M059J (cell line): ENCODE data around the gene M1AP. TPM values are rescaled to one million over a fixed set of nuclear protein-coding genes. Genes with fewer than 3 reads are reported as not detected.
"Not testable (repeated sequence)": the region's sequence is repeated elsewhere in the genome, so short reads cannot be mapped to it uniquely, and the experiment has no call there.

Experiments
- DNase-seq: peaks from one replicate; pipeline ENCODE4 v3.0.0-alpha.2; 2012; ENCODE audit warnings: low read depth
- total RNA-seq: library from RNA; depleted of rRNA; stranded (reverse); fragments of >200 nt; shearing (Covaris generic); gene quantifications from 2 replicates; pipeline ENCODE4 v1.2.3, GENCODE V29; 2014

M1AP gene
- total RNA-seq, 1 experiment from 2014 or later, result not detected

DNA sequence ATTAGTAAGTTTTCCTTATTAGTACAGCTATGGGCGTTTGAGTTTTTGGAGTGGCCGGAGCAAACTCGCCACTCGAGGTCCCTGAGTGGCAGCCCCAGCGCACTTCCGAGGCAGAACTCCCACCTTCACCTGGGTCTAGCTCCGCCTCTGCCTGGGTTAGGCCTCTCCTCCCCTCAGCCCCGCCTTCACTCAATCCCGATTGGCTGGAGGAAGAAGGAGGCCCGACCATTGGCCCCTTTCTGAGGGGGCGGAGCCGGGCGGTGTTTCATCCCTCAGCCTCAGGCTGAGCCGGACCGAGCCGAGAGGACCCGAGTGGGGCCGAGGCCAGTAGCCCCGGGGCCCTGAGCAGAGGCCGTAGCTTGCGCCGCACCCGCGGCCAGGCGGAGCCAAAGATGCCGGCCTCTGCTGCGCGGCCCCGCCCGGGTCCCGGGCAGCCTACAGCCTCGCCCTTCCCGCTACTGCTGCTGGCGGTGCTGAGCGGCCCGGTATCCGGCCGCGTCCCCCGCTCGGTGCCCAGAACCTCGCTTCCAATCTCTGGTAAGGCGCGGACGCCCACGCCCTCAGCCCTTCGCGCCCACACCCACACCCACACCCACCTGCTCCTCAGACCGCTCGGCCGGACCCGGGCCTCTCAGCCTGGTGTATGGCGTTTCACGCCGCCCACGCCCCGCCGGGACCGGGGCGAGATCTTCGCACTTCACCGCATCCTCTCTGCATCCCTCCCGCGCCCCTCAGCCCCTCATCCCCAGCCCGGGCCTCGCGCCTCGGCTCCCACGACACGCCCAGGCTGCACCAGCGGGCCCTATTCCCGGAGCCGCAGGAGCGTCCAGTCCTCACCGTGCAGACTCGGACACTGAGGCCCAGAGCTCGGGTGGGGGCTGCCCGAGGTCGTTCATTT, 6.1 kb upstream of the M1AP start, which contains the start of gene SEMA4F:
TSS of gene SEMA4F (plus strand) at position 263 of the 898 bp plus-strand sequence. CDS start at position 393, 130 bp downstream.
- DNase-seq, result peak; percentile 97

DNA sequence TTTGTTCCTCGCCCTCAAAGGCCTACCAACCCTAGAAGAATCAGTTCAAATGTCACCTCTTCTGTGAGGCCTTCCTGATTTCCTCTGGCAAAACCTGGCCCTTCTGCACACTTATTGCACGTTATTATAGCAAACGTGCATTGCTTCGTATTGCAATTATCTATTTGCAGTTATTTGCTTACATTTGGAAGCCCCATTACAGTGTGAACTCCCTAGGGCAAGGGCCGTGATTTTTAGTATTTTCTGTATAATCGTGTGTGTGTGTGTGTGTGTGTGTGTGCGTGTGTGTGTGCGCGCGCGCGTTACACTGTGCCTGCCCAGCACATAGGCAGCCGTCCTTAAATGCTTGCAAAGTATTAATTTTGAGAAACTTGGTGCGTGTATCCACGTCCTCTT, 5.5 kb upstream of the M1AP start:
- DNase-seq, result no peak

DNA sequence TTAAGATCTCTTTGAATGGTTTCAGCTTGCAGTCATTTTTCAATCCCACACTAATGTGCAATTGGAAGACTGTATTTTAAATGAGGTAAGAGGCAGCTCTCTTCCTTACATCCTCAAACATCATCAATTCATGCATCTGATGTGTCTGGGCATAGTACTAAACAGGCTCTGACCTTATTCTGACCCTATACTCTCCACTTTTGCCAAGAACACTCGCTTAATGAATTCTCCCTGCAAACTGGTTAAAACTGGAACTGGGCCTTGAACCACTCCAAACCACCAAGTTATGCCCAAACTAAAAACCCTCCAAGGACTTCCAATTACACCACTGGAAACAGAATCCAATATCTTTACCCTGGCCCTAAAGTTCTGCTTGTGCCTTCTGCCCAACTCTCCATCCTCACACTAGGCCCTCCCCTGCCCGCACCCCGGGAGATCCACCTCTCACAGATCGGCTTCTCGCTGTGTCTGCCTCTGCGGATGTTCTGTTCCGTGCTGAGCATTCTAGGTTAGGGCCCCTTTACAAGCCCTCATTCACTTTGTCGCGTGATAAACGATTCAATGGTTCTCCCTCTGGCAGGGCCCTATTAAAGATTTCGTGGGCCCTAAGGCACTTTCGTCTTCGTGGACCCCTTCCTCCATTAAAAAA, 1.2 kb downstream of the M1AP start:
- DNase-seq, result no peak

DNA sequence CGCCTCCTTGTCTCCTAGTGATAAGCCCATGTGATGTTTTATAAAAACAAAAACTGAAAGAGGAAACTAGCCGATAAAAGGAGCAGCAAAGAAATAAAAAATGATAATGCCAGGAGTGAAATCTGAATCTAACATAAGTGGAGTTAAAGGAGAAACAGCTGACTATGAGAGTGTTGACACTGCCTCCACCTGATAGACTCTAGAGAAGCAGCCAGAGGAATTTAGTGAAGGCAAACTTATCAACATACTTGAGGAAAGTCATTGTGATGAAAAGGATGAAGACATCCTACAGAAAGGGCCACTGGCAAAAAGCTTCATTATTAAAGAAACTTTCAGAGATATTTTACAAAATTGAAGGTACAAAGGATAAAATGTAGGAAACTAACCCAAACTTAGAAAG, 1.9 kb downstream of the M1AP start:
- no peak for DNase-seq

DNA sequence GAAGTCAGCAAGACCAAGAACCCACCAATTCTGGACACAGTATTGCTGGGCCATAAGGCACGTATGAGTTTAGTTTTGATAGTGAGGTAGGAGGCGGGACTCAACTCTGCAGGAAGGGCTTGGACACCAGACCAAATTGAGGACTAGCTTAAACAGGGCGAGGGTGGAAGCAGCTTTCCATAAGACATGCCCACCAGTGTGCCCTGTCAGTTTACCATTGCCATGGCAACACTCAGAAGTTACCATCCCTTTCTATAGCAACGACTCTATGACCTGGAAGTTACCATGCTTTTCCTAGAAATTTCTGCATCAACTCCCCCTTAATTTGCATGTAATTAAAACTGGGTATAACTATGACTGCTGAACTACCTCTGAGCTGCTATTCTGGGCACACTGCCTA, 2.8 kb downstream of the M1AP start:
- DNase-seq, result no peak

DNA sequence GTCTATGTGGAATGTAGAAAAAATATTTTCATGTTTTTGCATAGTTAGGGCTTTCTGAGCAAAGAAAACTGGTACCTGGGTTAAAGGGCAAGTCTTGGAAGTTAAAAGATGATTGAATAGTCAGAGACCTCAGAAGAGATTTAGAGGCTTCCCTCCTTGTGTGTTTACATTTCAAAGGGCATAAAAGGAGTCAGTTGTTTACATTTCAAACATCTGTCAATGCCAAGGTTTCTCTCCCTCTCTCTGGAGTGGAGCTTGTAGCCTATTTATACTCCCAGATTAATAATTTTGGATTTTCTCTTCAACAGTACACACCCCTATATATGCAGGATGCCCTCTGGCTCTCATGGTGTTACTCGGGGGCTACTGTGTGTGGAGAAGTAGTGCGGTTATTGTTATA, 8.6 kb downstream of the M1AP start:
- no peak for DNase-seq

DNA sequence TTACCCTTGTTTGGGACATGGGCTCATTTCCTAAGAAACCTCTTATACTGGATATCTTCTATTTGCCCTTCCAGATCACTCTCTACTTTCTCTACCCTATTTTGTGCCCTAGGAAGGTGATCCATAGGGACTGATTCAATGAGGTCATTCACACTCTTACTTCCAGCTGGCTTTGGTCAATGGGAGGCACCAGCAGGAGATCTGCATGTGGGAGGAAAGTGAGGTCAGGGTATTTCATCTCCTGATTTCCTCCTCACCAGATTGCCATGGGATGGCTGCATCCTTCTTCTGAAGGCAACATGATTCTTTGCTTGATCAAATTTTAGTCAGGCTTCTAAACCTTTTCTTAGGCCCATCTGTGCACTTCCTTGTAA, 15.2 kb downstream of the M1AP start:
- peak; percentile 13 for DNase-seq

DNA sequence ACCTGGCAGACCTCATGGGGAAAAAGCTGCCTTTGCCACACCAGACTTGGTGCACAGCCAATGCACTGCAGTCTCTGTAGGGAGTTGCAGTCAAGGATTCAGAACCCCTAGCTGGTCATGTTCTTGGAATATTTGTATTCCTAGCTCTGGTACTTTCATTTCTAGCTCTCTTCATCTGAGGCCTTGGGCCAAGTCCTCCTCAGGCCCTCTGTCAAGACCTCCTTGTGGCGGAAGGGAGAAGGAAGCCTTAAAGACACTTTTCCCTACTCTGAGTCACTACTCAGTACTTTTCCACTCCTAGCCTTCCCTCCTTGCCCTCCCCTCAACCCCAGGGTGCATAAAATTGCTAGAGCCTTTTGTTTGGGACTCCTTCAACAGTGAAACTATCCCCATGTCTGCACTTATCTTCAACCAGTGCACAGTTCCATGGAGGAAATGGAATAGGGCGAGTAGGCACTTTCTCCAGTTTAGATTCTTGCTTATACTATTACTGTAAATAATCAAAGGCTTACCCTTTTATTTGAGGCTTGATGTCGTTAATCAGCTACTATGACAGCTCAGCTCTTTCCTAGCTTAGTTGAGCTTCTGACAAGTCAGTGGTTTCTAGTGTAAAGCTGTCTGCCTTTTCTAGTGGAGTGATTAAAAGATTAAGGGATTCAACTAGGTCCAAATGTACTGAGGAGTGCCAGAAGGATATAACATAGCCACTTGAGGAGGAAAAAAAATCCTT, 15.8 kb downstream of the M1AP start:
- peak; percentile 88 for DNase-seq

DNA sequence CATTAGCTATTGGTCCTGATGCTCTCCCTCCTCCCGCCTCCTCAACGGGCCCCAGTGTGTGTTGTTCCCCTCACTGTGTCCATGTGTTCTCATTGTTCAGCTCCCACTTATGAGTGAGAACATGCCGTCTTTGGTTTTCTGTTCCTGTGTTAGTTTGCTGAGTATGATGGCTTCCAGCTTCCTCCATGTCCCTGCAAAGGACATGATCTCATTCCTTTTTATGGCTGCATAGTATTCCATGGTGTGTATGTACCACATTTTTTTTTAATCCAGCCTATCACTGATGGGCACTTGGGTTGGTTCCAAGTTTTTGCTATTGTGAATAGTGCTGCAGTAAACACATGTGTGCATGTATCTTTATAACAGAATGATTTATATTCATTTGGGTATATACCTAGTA, 17.7 kb downstream of the M1AP start:
- DNase-seq, result not testable (repeated sequence)

DNA sequence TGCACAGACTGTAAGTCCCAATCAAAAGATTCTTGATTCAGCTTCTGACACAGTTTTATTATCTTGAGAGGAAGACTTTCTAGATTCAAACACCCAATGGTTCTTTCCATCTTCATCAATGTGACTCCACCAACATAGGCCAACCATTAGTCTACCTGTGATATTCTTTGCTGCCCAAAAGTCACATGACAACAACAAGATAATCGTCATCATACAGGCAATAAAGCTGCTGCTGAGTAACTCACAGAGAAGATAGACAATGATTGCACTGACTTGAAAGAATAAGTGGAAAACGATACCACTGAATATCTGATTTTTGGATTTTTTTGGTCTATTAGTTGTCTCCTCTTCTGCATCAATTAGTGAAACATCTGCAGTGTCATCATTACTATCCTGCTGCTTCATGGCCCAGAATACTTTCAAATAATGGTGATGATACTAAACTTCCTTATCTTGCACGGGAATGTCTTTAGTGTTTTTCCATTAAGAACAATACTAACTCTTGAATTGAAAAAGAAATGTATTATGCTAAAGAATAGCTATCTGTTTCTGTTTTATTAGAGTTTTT, 19.5 kb downstream of the M1AP start:
- no peak for DNase-seq

DNA sequence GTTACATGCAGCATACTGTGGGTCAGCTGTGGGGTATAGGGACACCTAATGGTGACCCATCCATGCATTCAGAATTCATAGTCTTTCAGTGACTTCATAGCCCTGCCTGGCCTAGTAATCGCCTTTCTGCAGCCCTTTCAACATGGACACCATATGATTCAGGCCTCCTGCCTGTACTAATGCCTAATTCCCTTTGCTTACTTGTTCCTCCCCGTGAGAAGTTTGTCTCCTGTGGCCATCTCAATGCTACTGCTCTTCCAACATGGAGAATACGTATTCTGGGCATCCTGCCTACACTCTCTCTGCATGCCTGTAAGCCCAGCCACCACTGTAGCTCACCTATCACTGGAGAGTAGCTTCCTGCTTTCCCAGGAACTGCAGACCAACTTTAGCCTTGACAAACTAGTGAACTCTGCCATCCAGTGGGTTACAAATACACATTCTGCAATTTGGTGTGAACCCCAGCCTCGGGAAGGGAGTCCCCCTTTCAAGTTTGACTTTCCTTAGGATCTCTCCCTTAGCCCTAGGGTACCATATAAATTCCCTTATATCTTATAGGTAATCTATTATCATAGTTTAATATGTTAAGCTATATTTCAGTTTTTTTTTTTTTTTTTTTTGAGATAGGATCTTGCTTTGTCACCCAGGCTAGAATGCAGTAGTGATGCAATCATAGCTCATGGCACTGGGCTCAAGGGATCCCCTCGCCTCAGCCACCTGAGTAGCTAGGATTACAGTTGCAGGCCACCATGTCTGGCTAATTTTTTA, 22.3 kb downstream of the M1AP start:
- peak; percentile 35 for DNase-seq

DNA sequence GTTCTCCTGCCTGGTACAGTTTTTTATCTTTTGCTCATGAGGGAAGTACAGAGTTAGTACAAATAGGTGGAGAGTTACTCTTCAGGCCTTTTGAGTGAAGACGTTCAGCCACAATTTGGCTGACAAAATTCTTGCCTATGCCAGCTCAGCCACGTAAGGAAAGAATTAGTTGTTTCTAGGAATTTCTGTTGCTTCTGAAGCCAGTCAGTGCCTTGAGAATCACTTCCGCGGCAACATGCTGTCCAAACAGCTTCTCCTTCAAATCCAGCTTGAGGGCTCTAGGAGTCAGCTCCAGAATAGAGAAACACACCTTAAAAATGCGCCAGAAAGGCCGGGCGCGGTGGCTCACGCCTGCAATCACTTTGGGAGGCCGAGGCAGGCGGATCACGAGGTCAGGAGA, 27.5 kb downstream of the M1AP start:
- DNase-seq, result no peak

DNA sequence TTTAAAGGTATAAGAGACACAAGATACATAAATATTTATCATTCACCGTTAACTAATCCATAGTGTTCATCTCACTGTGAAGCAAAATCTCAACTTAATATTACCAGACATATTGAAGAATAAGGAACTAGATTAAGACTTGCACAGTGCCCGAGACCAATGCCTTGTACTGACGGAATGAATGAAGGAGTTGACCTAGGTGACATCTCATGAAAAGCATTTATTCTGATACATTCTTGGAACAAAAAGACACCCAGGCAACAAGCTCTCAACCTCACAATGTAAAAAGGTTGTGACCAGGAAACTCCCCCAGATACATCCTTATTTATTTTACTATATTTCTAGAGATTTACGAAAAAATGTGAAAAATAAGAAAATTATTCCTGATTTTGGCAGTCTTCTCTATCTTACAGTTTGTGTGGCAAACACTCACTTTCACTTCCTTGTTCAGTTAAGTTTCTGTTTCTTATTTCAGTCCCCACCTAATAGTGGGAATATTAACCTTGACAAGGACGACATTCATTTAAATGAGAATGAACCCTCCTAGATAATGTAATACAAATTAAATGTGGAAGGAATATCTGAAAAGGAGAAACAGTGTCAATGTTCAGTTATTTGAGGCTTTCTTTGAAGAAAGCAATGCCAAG, 28.4 kb downstream of the M1AP start:
- DNase-seq, result no peak

DNA sequence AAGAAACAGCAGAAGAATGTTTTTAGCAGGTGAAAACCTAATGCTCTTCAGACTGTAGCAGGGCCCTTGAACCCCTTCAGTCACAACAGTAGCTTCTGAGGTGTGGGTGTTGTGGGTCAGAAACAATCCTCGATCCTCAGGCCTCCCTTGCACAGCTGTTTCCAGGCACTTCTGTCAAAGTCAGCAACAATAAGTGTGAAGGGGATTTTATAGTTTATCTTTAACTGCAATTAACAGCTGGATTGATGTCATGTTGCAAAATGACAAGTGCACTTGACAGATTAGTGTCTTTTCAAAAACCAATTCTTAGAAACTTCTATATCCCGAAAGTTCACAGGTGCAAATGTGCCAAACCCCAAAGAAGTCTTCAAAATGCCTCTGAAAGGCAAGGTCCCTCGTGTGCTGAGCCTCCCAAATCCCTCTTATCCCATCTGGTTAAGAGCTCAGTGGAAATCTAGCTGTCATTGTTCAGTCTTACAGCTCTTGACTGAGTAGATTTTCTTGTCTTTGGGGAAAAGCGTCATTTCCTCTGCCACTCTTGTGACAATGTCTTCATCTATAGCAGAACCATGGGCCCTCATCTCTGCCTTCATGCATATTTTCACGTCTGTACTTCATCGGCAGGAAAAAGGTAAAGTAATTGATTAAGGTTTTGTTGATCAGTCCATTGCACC, 29.6 kb downstream of the M1AP start:
- no peak for DNase-seq

DNA sequence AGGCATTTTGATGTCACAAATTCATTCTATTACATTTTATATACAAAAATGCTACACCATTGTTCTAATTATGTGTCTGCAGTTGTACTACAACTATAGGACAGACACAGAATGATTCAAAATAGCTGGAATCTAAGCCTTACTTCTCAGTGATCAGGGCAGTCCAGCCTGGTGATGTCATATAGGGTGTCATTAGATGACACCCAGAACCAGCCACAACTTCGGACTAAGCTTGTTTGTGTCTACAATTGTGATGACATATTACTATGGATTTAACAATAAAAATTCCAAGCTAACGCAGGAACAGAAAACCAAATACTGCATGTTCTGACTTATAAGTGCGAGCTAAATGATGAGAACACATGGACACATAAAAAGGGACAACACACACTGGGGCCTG, 31.0 kb downstream of the M1AP start:
- DNase-seq, result no peak

DNA sequence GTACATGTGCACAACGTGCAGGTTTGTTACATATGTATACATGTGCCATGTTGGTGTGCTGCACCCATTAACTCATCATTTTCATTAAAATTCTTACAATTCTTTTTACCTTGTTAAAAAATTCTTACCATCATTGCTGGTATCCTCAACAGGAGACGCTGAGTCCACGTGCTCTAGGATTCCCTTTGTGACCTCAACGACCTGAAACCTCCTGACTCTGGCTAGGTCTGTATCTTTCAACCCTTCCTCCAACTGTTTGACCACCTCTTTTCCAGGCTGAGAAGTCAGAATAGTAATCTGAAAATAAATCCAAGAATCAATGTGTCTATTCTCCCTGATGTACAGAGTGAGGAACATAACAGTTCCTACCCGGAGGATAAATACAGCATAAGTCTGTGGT, 41.2 kb downstream of the M1AP start:
- no peak for DNase-seq

DNA sequence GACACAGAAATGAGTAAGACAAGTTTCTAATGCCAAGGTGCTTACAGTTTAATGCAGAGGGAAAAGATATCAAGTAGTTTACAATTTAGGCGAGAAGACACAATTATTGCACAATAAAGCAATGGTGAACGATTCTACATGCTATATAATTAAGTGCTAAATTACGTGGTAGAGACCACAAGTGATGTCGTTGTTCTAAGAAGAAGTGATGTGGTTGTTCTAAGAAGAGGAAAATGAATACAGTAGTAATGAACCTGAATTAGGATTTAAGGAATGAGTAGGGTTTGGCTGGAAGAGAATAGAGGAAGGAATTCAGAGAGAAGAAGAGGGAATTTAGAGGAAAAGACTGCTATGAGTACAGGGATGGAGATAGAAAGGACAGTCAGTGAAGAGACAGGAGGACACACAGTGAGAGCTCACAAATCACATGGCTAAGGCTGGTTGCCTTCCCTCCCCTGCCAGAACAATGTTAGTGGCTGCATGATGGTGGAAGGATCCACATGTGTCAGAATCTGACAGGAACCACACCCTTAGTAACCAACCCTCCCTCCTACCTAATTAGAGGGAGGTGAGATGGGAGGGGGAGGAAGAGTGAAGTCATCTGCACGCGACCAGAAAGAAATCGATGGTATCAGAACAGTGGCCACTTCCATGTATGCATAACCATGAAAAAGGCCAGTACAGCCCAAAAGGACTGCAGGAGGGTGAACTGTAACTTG, 44.7 kb downstream of the M1AP start:
- DNase-seq, result no peak

DNA sequence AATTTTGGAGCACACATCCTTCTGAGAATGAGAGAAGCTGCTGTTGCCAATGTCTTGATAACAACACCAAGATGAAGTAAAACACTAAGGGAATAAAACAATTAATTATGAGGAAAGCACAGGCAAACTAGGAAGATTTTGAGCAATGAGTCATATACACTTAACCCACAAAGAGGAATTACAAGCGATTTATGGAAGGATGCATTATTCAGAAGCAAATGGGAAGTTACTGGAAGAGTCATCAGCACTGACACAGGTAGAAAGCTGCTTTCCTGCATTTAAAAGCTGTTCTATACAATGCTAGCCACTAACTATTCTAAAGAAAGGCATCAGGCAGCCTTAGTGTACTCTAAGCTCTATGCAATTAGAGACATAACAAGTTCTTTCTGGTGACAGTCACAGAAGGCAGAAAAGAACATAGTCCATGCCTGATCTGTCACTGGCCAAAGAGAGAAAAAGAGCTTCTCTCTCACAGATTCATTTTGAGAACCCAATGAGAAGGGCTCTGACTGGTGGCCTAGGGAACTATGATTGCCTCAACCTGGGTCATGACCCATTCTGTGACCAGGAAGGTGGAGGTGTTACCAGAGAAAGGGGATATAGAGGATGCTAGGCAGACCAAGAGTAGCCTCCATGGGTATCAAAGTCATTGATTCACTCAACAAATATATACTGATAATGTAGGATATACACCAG, 45.4 kb downstream of the M1AP start:
- peak; percentile 83 for DNase-seq

DNA sequence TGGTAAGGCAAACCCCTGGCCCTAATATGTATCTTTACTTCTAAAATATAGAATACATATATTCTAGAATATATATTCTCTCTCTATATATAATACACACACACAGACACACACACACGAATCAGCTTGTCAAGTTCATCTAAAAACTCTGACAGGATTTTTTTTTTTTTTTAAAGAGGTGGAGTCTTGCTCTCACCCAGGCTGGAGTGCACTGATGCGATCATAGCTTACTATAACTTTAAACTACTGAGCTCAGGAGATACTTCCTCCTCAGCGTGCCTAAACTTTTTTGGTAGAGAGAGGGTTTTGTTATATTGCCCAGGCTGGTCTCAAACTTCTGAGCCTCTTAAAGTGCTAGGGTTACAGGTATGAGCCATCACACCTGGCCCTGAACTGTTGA, 48.5 kb downstream of the M1AP start:
- no peak for DNase-seq
